Sigmoid colon (tissue), 3 donors: ENCODE results near the gene PLCE1.

ENCODE experiments used
- CTCF ChIP-seq, 4 experiments: fragments of 450-650 bp in 3 of 4; fragments of 200-600 bp in 1 of 4; IDR thresholded peaks; one replicate each; pipeline ENCODE4 v1.5.1; 2016 to 2019; ENCODE audit warnings: antibody characterized with exemption in 4 of 4, mild to moderate bottlenecking in 3 of 4, moderate library complexity in 2 of 4
- POLR2A ChIP-seq, 2 donors: fragments of 450-650 bp; IDR thresholded peaks; one replicate each; pipeline ENCODE4 v1.6.1; 2016; ENCODE audit warnings: antibody characterized with exemption in 2 of 2, mild to moderate bottlenecking in 2 of 2, moderate library complexity in 2 of 2

- no peak for TF ChIP-seq POLR2A (IDR thresholded peaks at IDR 0.05)
- no peak for TF ChIP-seq CTCF (IDR thresholded peaks at IDR 0.05)
Observed at GRCh38 chr10:94006591-94007550, 13.1 kb downstream of the PLCE1 start.
